CD8-positive, alpha-beta memory T cell (primary cell): ENCODE measurements around the gene CDC6. TPM values are rescaled to one million over a fixed set of nuclear protein-coding genes. Genes with fewer than 3 reads are reported as not detected.
A peak's percentile ranks its signal among the peaks of the same experiment; 100 is the strongest.

Source experiments
- CTCF ChIA-PET: fragments of 350-600 bp; sonication (Branson Sonifier 250); formaldehyde crosslinking; loops from one replicate; lab custom pipeline; 2021; ENCODE audit warnings: antibody characterized with exemption; lab: Charles Lee
- POLR2A ChIA-PET: fragments of 350-600 bp; sonication (Branson Sonifier 250); formaldehyde crosslinking; loops from one replicate; lab custom pipeline; 2021; ENCODE audit warnings: antibody characterized with exemption; lab: Charles Lee
- DNase-seq, 5 donors: peaks; one replicate each; pipeline versions ENCODE4 v3.0.0 to v3.0.0-alpha.2; 2020 to 2022; ENCODE audit warnings: mixed read lengths in 1 of 5
- H3K27ac ChIP-seq: one replicate; pipeline ENCODE4 v1.7.0; 2013; ENCODE audit warnings: low read depth, mild to moderate bottlenecking, low read length, moderate library complexity
- H3K27me3 ChIP-seq: 2 replicates; pipeline ENCODE4 v1.7.0; 2013; ENCODE audit warnings: low read length, mild to moderate bottlenecking; ENCODE audit not compliant: insufficient read depth, poor library complexity, severe bottlenecking
- H3K36me3 ChIP-seq: 2 replicates; pipeline ENCODE4 v1.7.0; 2013; ENCODE audit warnings: mild to moderate bottlenecking, low read length, moderate library complexity; ENCODE audit not compliant: insufficient read depth
- H3K4me1 ChIP-seq: 2 replicates; pipeline ENCODE4 v1.7.0; 2013; ENCODE audit warnings: mild to moderate bottlenecking, low read length, moderate library complexity; ENCODE audit not compliant: insufficient read depth
- H3K4me3 ChIP-seq: 2 replicates; pipeline ENCODE4 v1.7.0; 2013; ENCODE audit warnings: mild to moderate bottlenecking, low read length
- H3K9me3 ChIP-seq: 2 replicates; pipeline ENCODE4 v1.7.0; 2013; ENCODE audit warnings: mild to moderate bottlenecking, low read length
- H3K27ac Mint-ChIP-seq, 8 donors: one replicate each; pipeline ENCODE4 v1.8.0; 2020 to 2021; ENCODE audit warnings: mixed read lengths in 8 of 8, mild to moderate bottlenecking in 6 of 8, inconsistent platforms in 3 of 8, moderate library complexity in 3 of 8
- H3K27me3 Mint-ChIP-seq, 2 donors: one replicate each; pipeline ENCODE4 v1.8.0; 2020 to 2021; ENCODE audit warnings: mixed read lengths in 2 of 2, mild to moderate bottlenecking in 1 of 2, moderate library complexity in 1 of 2
- H3K36me3 Mint-ChIP-seq, 3 donors: one replicate each; pipeline ENCODE4 v1.8.0; 2020 to 2021; ENCODE audit warnings: mixed read lengths in 3 of 3, inconsistent platforms in 1 of 3, mild to moderate bottlenecking in 1 of 3
- H3K4me1 Mint-ChIP-seq, 3 donors: one replicate each; pipeline ENCODE4 v1.8.0; 2020 to 2021; ENCODE audit warnings: mixed read lengths in 3 of 3, inconsistent platforms in 1 of 3, mild to moderate bottlenecking in 1 of 3
- H3K4me3 Mint-ChIP-seq, 7 donors: one replicate each; pipeline ENCODE4 v1.8.0; 2020 to 2021; ENCODE audit warnings: mixed read lengths in 7 of 7, mild to moderate bottlenecking in 6 of 7, moderate library complexity in 4 of 7, inconsistent platforms in 2 of 7
- H3K9me3 Mint-ChIP-seq, 5 donors: one replicate each; pipeline ENCODE4 v1.8.0; 2020 to 2022; ENCODE audit warnings: mixed read lengths in 5 of 5, mild to moderate bottlenecking in 3 of 5, moderate library complexity in 2 of 5, inconsistent platforms in 1 of 5
- polyA plus RNA-seq: library from polyadenylated mRNA; unstranded; fragments of 300-500 nt; fragmentation: Illumina TruSeq; gene quantifications from one replicate; pipeline ENCODE4 v1.2.3, GENCODE V29; 2021
- total RNA-seq, 2 experiments: library from RNA; stranded (reverse); gene quantifications; one replicate each; pipeline ENCODE4 v1.2.3, GENCODE V29; 2021

The CDC6 gene
- total and polyA plus RNA-seq, 3 experiments from 2014 or later, result 0.49 to 110 (median 107) TPM

DNA sequence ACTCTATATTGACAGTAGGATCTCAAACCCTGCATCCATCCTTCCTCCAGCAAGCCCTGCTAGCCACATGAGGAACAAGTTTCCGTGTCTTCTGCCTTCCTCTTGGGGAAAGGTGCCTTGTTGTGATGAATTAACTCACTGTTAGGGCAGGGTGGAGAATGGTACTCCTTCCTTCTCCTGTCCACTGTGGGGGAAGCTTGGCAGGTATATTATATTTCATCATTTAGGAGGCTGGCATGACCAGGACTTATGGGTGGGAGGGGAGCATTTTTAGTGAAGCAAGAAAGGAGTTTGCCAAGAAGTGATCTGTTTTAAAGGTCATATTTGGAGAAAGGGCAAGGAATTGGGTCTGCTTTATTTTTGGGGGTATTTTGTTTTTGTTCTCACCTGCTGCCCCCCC, 9.3 kb upstream of the CDC6 start:
- peak overlapping the region in 3 of 8 donors; percentile 53 to 76 (median 69) for H3K27ac Mint-ChIP-seq
- Histone ChIP-seq H3K27ac (no peak overlapping the region), H3K4me3 (no peak overlapping the region), H3K27me3 (no peaks in the 10 kb centered on the region), H3K36me3 (peaks cover 41% of the 10 kb centered on the region), H3K4me1 (no peaks in the 10 kb centered on the region), H3K9me3 (no peaks in the 10 kb centered on the region)
- H3K4me3 Mint-ChIP-seq, result no peak overlapping the region
- H3K36me3 Mint-ChIP-seq, result peaks cover 5 to 77% (median 27%) of the 10 kb centered on the region in 3 donors
- no peaks in the 10 kb centered on the region for H3K9me3 Mint-ChIP-seq
- H3K27me3 Mint-ChIP-seq, result no peaks in the 10 kb centered on the region
- no peak for DNase-seq
- peaks cover 9 to 22% (median 18%) of the 10 kb centered on the region in 3 donors for H3K4me1 Mint-ChIP-seq
- ChIA-PET CTCF (no interaction called here), POLR2A (interaction anchor here (1.3 kb wide), 1 partner anchor 10 kb away, joined by 9 read pairs; no protein-coding TSS in a partner anchor)

DNA sequence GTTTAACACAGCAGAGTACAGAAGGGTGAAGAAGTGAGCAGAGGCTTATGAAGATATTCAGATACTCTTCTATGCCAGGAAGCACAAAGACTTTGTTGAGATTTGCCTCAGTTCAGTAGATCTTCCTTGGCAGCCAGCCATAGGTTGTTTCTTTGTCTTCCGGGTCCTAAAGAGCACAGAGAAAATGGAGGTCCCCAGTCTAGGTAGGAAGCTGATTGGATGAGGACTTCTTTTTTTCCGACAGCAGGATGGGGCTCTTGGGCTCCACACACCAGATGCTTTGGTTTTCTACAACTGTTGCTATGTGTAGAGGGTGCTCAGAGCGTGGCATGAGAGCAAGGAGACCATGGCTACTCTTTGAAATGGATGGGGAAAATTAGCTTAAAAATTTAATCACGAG, 8.3 kb upstream of the CDC6 start:
- H3K36me3 ChIP-seq, result peaks cover 34% of the 10 kb centered on the region
- no peak overlapping the region for H3K27ac ChIP-seq
- no peaks in the 10 kb centered on the region for H3K4me1 ChIP-seq
- no peak for DNase-seq
- Mint-ChIP-seq H3K9me3 (no peaks in the 10 kb centered on the region), H3K4me3 (no peak overlapping the region), H3K36me3 (peaks cover 5 to 72% (median 27%) of the 10 kb centered on the region in 3 donors), H3K4me1 (peaks cover 15 to 32% (median 28%) of the 10 kb centered on the region in 3 donors), H3K27ac (no peak overlapping the region), H3K27me3 (no peaks in the 10 kb centered on the region)
- POLR2A ChIA-PET, result no interaction called here
- no peak overlapping the region for H3K4me3 ChIP-seq
- no peaks in the 10 kb centered on the region for H3K27me3 ChIP-seq
- CTCF ChIA-PET, result no interaction called here
- H3K9me3 ChIP-seq, result no peaks in the 10 kb centered on the region

DNA sequence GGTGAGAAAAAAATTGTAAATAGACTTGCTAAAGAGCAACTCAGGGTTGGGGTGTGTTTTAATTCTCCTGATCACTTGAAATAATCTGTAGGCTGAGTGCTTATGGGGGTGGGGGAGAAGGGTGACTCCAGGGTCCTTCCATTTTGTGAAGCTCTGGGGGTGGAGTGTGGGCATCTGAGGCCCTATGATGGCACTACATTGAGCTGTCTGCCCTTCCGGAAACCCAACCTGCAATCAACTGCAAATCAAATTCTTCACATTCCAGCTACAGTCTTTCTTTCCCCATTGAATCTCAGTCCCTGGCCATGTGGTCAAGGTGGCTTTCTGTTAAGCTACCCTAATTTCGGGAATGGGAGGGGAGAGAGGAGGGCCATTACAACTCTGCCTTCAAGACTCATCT, 6.0 kb upstream of the CDC6 start:
- ChIA-PET CTCF (interaction anchor here (2.1 kb wide), 1 partner anchor 22 kb away, joined by 6 read pairs; no protein-coding TSS in a partner anchor), POLR2A (interaction anchor here (0.6 to 1.6 kb wide), 3 partner anchors 14 to 1408 kb away, joined by 3 to 6 read pairs (median 3); no protein-coding TSS in a partner anchor)
- DNase-seq, result no peak
- Mint-ChIP-seq H3K36me3 (peaks cover 5 to 57% (median 21%) of the 10 kb centered on the region in 3 donors), H3K4me3 (peak overlapping the region in 5 of 7 donors; percentile 26 to 58 (median 46)), H3K27me3 (no peaks in the 10 kb centered on the region), H3K4me1 (peaks cover 15 to 34% (median 28%) of the 10 kb centered on the region in 3 donors), H3K9me3 (no peaks in the 10 kb centered on the region), H3K27ac (peak overlapping the region; percentile 48 to 91 (median 84))
- Histone ChIP-seq H3K9me3 (no peaks in the 10 kb centered on the region), H3K27ac (no peak overlapping the region), H3K4me3 (no peak overlapping the region), H3K4me1 (no peaks in the 10 kb centered on the region), H3K27me3 (no peaks in the 10 kb centered on the region), H3K36me3 (peaks cover 24% of the 10 kb centered on the region)

DNA sequence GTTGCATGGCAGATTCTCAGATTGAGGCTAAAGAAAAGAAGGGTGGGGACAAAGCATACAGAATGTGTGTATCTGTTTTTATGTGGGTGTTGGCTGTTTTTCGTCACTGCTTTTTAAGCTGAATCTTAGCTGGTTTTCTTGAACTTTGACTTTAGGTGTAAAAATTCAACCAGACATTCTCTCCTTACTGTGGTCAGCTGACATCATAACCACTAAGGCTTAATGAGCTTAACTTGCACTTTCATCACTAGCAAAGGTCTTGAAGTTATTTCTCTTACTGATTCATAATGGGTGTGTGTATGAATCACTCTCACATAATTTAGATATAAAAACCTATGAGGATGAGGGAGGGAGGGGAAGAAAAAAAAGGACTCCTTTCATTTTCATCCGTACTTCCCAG, 4.0 kb upstream of the CDC6 start:
- peak overlapping the region; percentile 12 to 87 (median 81) for H3K27ac Mint-ChIP-seq
- Histone ChIP-seq H3K36me3 (peaks cover 13% of the 10 kb centered on the region), H3K4me1 (peaks cover 11% of the 10 kb centered on the region), H3K9me3 (no peaks in the 10 kb centered on the region), H3K4me3 (no peak overlapping the region), H3K27ac (no peak overlapping the region), H3K27me3 (no peaks in the 10 kb centered on the region)
- peak in 1 of 5 donors; percentile 47 for DNase-seq
- CTCF ChIA-PET, result interaction anchor here (1.0 to 1.4 kb wide), 2 partner anchors 34 to 270 kb away, joined by 3 read pairs; no protein-coding TSS in a partner anchor
- peaks cover 0 to 40% (median 11%) of the 10 kb centered on the region in 3 donors for H3K36me3 Mint-ChIP-seq
- H3K4me3 Mint-ChIP-seq, result peak overlapping the region in 2 of 7 donors; percentile 13 to 27
- no peaks in the 10 kb centered on the region for H3K9me3 Mint-ChIP-seq
- POLR2A ChIA-PET, result interaction anchor here (0.6 kb wide), 2 partner anchors 22 to 95 kb away, joined by 3 read pairs; no protein-coding TSS in a partner anchor
- peaks cover 24 to 49% (median 43%) of the 10 kb centered on the region in 3 donors for H3K4me1 Mint-ChIP-seq
- no peaks in the 10 kb centered on the region for H3K27me3 Mint-ChIP-seq

DNA sequence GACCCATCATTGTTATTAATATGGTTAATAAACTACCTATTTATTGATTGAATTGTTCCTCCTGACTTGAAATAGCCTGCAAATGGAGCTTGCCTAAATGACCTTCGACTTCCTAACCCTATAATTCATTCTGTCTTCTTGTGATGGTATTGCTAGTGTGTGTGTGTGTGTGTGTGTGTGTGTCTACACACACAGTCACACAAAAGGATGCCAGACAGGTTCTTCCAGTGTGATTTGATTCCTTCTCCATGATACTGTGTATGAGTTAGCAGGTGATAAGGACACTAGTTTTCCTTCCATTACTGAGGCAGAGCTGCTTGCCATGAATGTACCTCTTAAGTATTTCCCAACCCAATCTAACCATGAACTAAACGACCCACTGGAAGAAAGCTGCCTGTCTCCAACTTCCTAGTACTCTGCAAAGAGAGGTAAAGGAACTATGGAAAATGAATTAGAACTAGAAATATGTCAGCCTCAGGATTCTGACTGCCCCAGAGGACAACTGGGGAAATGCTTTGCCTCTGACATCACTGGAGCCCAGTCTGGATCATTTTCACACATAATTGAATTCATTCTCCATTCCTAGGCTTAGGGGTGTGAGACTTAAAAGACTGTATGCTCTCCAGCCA, 3.5 kb upstream of the CDC6 start:
- H3K27me3 ChIP-seq, result no peaks in the 10 kb centered on the region
- Mint-ChIP-seq H3K27me3 (no peaks in the 10 kb centered on the region), H3K36me3 (peaks cover 0 to 35% (median 11%) of the 10 kb centered on the region in 3 donors), H3K9me3 (no peaks in the 10 kb centered on the region), H3K27ac (peak overlapping the region; percentile 12 to 87 (median 73)), H3K4me3 (peak overlapping the region in 2 of 7 donors; percentile 7 to 47), H3K4me1 (peaks cover 27 to 53% (median 47%) of the 10 kb centered on the region in 3 donors)
- peaks cover 11% of the 10 kb centered on the region for H3K4me1 ChIP-seq
- H3K36me3 ChIP-seq, result peaks cover 9% of the 10 kb centered on the region
- ChIA-PET POLR2A (no interaction called here), CTCF (interaction anchor here (1.4 kb wide), 1 partner anchor 271 kb away, joined by 3 read pairs; no protein-coding TSS in a partner anchor)
- H3K4me3 ChIP-seq, result no peak overlapping the region
- no peak overlapping the region for H3K27ac ChIP-seq
- no peak for DNase-seq
- no peaks in the 10 kb centered on the region for H3K9me3 ChIP-seq

DNA sequence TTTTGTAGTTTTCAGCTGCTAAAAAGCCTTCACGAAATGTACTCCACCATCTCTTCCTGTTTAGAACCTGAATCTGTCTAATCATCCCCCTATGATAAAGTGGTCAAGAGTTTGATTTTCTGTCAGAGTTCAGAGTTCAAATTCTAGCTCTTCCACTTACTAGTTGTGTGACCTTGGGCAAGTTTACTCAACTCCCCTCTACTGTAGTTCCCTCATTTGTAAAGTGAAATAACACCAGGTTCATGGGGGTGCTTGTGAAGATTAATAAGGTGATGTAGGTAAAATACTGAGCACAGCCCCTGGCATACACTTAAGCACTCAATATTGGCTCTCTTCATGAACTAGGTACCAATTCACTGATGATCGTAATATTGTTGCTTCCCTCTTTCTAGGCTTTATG, 1.2 kb upstream of the CDC6 start:
- Histone ChIP-seq H3K27ac (no peak overlapping the region), H3K4me1 (peaks cover 11% of the 10 kb centered on the region), H3K4me3 (no peak overlapping the region), H3K27me3 (no peaks in the 10 kb centered on the region), H3K9me3 (no peaks in the 10 kb centered on the region), H3K36me3 (no peaks in the 10 kb centered on the region)
- H3K27me3 Mint-ChIP-seq, result no peaks in the 10 kb centered on the region
- peak overlapping the region in 4 of 8 donors; percentile 1 to 66 (median 42) for H3K27ac Mint-ChIP-seq
- no peak for DNase-seq
- ChIA-PET POLR2A (no interaction called here), CTCF (interaction anchor here (0.7 to 1.5 kb wide), 2 partner anchors 30 to 68 kb away, joined by 3 to 4 read pairs; no protein-coding TSS in a partner anchor)
- peaks cover 0 to 15% (median 3%) of the 10 kb centered on the region in 3 donors for H3K36me3 Mint-ChIP-seq
- H3K4me3 Mint-ChIP-seq, result no peak overlapping the region
- no peaks in the 10 kb centered on the region for H3K9me3 Mint-ChIP-seq
- peaks cover 27 to 48% (median 47%) of the 10 kb centered on the region in 3 donors for H3K4me1 Mint-ChIP-seq

DNA sequence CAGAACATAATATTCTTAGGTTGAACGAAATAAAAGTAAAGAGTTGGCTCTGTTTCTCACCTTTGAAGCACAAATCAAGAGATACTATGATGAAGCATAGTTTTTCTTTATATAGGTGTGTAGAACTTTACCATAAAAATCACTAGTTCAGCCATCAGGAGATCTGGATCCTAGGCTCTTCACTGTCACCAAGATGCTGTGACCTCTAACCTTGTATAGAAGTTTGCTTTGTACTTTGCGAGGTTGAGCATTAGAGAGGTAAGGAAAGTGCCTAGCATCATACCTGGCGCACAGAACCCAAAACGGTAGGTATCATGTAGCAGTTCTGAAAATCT, 553 bp upstream of the CDC6 start:
- Mint-ChIP-seq H3K27me3 (no peaks in the 10 kb centered on the region), H3K4me3 (peak overlapping the region in 6 of 7 donors; percentile 89 to 99 (median 98)), H3K4me1 (peaks cover 25 to 42% (median 41%) of the 10 kb centered on the region in 3 donors), H3K27ac (peak overlapping the region; percentile 33 to 93 (median 68)), H3K36me3 (peaks cover 0 to 9% (median 1%) of the 10 kb centered on the region in 3 donors), H3K9me3 (no peaks in the 10 kb centered on the region)
- Histone ChIP-seq H3K4me1 (peaks cover 11% of the 10 kb centered on the region), H3K27ac (no peak overlapping the region), H3K9me3 (no peaks in the 10 kb centered on the region), H3K27me3 (no peaks in the 10 kb centered on the region), H3K36me3 (no peaks in the 10 kb centered on the region), H3K4me3 (peak overlapping the region; percentile 34)
- POLR2A ChIA-PET, result no interaction called here
- CTCF ChIA-PET, result interaction anchor here (1.5 kb wide), 1 partner anchor 68 kb away, joined by 4 read pairs; no protein-coding TSS in a partner anchor
- no peak for DNase-seq
